Activated naive CD4-positive, alpha-beta T cell treated with Interleukin-2 at 50 U/mL for 16 hours (primary cell): ENCODE results near the gene FSCN2.

Experiments
- DNase-seq: peaks from one replicate; pipeline ENCODE4 v3.0.0-alpha.2; 2020

Gene FSCN2

GRCh38 chr17:81527591-81528383 lies at the start of gene FSCN2:
TSS of gene FSCN2 (plus strand) at chr17:81528377. CDS start at chr17:81528532, 155 bp downstream.
- no peak for DNase-seq

GRCh38 chr17:81479175-81480071 lies 48.8 kb upstream of the FSCN2 start:
- DNase-seq, result no peak

GRCh38 chr17:81480140-81481072 lies 47.8 kb upstream of the FSCN2 start:
- no peak for DNase-seq

GRCh38 chr17:81481073-81481799 lies 46.9 kb upstream of the FSCN2 start:
- DNase-seq, result peak; percentile 52

- no peak for DNase-seq
Observed at GRCh38 chr17:81481815-81482505, 46.2 kb upstream of the FSCN2 start.

GRCh38 chr17:81482673-81483072 lies 45.5 kb upstream of the FSCN2 start:
- DNase-seq, result no peak

- no peak for DNase-seq
Observed at GRCh38 chr17:81483085-81483861, 44.9 kb upstream of the FSCN2 start.

- no peak for DNase-seq
Observed at GRCh38 chr17:81483862-81484194, 44.3 kb upstream of the FSCN2 start.

- DNase-seq, result peak; percentile 89
Observed at GRCh38 chr17:81484195-81484979, 43.8 kb upstream of the FSCN2 start.

- no peak for DNase-seq
Observed at GRCh38 chr17:81486199-81486810, 41.9 kb upstream of the FSCN2 start.

- DNase-seq, result no peak
Observed at GRCh38 chr17:81487089-81487486, 41.1 kb upstream of the FSCN2 start.

GRCh38 chr17:81487487-81488275 lies 40.5 kb upstream of the FSCN2 start:
- DNase-seq, result peak; percentile 80

- DNase-seq, result no peak
Observed at GRCh38 chr17:81488276-81488860, 39.8 kb upstream of the FSCN2 start.

GRCh38 chr17:81489012-81489997 lies 38.9 kb upstream of the FSCN2 start:
- DNase-seq, result no peak

- no peak for DNase-seq
Observed at GRCh38 chr17:81489998-81490992, 37.9 kb upstream of the FSCN2 start.

- no peak for DNase-seq
Observed at GRCh38 chr17:81491181-81491581, 37.0 kb upstream of the FSCN2 start.
